Left hindlimb (tissue), 1 donor: ENCODE data around the gene PRM3.
A peak's percentile ranks its signal among the peaks of the same experiment; 100 is the strongest.
"Not testable (repeated sequence)": the region's sequence is repeated elsewhere in the genome, so short reads cannot be mapped to it uniquely, and the experiment has no call there.

Experiments
- DNase-seq: peaks from one replicate; pipeline ENCODE4 v3.0.0-alpha.2; 2018

The PRM3 gene

DNA sequence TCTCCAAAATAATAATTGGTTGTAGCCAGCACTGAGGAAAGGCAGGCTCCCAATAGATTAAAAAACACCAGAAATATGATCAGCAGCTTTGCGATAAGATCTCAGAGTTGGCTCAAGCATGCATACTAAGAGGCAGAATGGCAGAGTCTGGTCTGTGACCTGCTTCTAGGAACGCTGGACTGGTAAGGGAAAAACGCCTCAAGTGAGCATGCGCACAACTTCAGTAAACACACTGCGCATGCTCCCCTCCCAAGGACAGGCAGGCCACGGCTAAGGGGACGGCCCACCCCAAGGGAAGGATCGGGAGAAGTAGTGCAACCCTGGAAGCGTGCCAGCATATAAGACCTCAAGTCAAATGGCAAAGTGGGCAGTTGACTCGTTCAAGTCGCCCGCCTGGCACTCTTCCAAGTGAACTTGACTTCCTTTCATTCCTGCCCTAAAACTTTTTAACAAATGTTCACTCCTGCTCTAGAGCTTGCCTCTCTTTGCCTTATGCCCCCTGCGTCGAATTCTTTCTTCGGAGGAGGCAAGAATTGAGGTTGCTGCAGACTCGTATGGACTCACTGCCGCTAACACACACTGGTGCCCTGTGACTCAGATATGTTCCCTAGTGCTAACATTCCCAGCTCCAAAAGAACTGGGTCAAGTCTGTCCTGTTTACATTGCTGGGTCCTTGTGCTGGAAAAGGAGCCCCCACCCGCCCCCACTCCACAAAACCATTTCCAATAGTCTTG lies 30.1 kb upstream of the PRM3 start:
- DNase-seq: no peak

DNA sequence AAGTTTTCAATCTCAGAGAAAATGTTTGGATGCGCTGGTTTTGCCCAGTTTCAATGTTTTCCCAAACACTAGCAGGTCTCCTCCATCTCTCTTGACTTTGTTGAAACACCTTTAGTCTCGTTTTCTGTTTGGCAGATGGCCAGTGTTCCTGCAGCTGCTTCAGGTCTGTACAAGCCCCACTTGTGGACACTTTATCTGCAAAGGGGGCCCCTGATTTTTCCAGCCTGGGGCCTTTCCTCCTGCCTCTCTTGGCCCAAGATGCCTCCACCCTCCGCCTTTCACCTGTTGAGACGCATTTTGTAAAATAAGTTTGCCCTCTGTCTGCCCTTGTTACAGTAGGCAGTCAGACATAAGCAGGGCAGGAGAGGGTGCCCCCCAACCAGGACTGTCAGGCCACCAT lies 29.5 kb upstream of the PRM3 start:
- no peak for DNase-seq

DNA sequence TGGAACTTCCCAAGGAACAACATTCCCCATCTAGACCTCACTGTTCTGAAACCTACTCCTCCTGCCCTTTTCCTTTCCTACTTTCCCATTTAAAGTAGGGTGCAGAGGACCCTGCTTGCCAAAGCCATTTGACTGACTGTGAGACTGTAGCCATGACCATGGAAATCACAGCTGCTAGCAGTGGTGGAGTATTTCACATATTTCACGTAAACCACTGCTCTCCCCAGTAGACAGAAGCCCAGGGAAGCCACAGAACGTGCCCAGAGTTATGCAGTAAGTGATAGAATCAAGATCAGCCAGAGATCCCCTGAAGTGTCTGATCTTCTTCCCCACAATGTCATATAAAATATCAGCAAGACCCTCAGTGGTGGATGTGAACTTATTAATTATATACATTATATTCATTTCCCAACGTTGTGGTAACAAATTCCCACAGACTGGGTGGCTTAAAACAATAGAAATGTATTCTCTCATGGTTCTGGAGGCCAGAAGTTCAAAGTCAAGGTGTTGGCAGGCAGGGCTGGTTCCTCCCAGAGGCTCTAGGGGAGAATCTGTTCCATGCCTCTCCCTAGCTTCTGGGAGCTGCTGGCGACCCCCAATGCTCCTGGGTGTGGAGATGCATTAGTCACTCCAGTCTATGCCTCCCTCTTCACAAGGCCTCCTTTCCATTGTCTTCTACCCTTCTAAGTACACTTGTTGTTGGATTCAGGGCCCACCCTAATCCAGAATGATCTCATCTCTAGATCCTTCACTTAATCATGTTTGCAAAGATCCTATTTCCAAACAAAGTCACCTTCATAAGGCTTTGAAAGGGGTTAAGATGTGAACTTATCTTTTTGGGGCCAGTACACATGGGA lies 28.4 kb upstream of the PRM3 start:
- DNase-seq: no peak

DNA sequence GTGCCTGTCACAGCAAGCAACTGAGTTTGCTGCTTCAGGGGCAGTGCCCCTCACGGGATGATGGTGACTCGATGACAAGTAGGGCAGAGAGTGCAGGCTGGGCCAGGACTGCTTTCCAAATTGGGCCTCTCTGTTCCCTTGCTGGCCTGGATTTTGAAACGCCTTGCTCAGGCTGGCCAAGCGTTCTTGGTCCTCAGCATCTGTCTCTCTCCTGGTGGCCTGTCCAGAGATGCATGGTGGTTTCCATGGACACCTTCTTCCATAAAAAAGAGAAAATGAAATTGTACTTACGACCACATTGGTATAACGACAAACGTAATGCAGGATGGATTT lies 27.1 kb upstream of the PRM3 start:
- DNase-seq: no peak

DNA sequence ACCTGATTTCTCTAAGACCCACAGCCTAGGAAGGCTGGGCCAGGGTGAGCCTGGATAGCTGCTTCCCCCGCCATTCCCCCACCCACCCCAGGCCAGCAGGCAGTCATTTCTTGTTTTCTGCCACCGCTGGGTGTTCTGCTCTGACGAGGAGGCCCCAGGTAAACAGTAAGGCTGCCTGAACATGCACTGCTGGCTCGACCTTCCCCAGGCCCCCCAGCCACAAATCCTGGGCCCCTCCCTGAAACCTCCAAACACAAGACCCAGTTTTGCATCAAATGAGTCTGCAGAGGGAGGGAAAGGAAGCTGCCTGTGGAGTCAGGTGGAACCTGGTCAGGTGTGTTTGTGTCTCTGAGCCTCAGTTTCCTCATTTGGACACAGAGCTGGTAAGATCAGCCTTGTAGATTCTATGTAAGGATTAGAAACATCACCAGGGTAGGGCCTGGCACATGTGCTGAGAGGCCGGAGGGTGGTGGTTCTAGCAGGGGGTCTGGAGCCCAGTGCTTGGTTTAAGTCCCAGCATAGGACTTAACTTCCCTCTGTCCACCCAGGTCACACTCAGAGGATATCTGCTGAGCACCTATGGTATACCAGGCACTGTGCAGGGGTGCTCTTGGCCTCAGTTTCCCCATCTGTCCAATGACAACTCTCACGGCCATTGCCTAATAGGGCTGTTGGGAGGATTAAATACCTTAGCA lies 26.6 kb upstream of the PRM3 start:
- DNase-seq: no peak

DNA sequence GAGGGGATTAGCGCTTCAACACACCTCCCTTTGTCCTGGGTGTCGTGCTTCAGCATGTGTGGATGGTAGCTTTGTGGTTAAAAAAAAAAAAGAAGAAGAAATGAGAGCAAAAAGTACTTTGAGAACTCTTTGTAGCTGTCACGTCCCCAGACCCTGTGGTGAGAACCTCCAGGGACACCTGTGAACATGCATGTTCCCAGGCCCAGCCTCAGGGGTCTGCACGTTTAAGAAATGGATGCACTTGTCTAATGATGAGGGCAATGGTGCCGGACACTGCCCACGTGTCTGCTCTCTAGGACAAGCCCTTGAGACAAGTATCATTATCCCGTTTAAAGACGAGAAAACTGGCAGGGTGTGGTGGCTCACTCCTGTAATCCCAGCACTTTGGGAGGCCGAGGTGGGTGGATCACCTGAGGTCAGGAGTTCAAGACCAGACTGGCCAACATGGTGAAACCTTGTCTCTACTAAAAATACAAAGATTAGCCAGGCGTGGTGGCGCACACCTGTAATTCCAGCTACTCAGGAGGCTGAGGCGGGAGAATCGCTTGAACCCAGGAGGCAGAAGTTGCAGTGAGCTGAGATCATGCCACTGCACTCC lies 25.6 kb upstream of the PRM3 start:
- not testable (repeated sequence) for DNase-seq

DNA sequence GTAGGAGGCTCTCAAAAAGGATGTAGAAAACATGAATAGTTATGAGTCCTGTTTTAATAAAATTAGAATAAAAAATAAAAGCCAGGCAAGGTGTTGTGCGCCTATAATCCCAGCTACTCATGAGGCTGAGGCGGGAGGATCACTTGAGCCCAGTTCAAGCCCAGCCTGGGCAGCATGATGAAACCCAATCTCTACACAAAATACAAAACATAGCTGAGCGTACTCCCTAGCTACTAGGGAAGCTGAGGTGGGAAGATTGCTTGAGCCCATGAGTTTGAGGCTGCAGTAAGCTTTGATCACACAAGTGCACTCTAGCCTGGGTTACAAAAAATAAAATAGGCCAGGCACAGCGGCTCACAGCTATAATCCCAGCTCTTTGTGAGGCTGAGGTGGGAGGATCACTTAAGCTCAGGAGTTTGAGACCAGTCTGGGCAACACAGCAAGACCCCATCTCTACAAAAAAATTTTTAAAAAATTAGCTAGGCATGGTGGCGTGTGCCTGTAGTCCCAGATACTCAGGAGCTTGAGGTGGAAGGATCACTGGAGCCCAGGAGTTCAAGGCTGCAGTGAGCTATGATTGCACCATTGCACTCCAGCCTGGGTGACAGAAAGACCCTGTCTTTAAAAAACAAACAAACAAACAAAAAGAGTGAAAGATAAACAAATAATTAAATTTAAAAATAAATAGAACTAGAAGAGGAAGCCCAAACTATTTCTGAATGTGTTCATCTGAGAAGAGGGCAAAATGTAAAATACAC lies 24.9 kb upstream of the PRM3 start:
- no peak for DNase-seq

DNA sequence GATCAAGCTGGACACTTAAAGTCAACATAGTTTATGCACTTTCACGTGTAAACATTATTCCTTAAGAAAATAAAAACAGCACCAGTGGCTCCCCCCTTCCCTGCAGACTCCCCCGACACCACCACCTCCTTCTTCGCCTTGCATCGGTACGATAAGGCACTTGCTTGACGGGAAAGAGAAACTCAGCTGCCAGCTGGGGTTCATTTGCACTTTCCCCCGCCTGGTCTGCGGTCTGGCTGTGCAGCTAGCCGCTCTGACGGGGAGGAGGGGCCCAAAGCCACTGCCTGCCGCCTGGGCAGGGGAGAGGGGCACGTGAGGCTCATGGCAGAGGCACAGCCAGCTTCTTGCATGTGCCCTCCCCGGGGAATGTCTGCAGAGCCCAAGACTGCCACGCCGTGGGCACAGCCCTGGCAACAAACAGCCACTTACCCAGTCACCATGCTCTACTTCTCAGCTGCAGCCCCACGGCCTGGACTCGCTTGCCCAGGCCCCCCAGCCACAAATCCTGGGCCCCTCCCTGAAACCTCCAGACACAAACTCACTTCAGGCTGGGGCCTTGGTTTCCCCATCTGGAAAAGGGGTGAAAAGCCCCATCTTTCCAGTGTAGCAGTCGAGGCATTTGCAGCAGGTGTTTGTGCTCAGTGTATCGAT lies 24.2 kb upstream of the PRM3 start:
- DNase-seq: peak; percentile 76

DNA sequence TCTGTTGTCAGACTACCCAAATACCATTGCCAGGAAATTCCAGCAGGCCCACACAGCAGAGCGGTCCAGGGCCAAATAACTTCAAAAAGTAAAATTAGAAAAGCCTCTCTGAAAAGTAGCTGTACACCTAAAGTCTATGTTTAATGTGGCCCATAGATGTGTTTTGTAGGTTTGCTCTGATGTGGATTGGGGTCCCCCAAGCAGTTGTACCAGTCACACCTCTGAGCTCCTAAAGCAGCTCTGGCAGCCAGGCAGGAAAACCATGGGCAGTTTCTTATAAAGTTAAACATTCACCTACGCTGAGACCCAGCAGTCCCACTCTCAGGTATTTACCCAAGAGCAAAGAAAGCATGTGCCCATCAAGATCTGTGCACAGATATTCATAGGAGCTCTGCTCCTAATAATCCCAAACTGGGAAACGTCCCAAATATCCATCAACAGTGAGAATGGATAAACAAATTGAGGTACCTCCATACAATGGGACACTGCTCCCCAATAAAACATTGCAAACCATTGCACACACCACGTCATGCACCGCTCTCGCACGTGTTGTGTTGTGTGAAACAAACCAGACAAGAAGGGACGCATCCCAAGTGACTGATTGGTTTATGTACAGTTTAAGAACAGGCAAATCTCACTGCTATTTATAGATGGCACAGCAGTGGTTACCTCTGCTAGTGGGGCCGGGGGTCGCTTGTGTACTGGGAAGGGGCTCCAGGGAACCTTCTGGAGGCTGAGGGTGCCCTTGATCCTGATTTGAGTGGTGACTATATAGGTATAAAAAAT lies 23.5 kb upstream of the PRM3 start:
- DNase-seq: no peak

DNA sequence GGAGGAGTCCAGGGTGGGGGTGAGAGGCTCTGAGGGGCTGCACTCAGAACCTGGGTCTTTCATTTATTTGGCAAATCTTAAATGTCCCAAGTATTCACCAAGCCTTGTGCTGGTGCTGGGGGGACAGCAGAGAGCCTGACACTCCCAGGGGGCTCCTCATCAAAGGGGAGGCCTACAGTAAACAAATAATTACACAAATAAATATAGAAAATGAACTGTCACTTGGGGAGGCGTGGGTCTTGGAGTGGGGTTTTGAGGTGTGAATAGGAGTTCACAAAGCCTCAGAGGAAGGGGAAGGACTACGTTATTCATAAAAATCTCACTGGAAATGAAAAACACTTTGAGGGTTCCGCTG lies 22.9 kb upstream of the PRM3 start:
- DNase-seq: no peak

DNA sequence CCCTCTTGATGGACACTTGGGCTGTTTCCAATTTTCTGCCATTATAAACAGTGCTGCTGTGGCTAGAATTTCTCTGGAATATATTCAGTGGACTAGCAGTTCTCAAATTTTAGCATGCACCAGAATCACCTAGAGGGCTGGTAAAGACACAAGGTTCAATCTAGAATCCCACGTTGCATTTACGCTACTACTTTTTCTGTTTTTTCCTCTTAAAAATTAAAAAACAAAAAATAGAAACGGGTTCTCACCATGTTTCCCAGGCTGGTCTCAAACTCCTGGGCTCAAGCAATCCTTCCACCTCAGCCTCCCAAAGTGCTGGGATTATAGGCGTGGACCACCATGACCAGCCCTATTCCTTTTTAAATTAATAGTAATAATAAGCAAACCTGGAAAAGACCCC lies 22.2 kb upstream of the PRM3 start:
- no peak for DNase-seq

DNA sequence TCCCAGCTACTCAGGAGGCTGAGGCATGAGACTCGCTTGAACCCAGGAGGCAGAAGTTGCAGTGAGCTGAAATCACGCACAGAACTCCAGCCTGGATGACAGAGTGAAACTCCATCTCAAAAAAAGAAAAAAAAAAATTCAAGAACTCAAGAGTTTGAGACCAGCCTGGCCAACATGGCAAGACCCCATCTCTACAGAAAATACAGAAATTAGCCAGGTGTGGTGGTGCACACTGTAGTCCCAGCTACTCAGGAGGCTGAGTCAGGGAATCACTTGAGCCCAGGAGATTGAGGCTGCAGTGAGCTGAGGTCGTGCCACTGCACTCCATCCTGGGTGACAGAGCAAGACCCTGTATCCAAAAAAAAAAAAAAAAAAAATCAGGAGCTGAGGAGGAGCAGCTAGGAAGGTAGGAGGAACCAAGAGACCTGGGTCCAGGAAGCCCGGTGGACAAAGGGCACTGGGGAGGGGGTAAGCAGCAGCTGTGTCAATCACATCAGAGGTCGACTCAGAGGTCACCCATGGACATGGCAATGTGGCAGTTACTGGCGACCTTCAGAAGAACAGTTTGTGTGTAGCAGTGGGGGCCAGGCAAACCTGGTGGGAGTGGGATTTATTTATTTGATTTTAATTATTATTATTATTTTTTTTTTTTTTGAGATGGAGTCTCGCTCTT lies 18.8 kb upstream of the PRM3 start:
- DNase-seq: no peak

DNA sequence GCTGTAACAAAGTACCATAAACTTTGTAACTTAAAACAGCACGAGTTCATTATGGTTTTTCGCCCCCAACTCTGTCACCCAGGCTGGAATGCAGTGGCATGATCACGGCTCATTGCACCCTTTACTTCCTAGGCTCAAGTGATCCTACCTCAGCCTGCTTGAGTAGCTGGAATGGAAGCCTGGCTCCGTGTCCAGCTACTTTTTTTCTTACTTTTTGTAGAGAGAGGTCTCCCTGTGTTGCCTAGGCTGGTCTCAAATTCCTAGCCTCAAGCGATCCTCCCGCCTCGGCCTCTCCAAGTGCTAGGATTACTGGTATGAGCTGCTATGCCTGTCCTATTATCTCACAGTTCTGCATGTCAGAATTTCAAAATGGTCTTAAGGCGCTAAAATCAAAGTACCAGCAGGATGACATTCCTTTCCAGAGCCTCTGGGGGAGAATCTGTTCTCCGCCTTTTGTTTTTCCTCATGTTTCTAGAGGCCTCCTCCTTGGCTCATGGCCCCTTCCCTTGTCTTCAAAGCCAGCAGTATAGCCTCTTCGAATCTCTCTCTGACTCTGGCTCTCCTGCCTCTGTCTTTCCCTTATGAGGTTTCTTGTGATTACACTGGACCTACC lies 17.8 kb upstream of the PRM3 start:
- no peak for DNase-seq

DNA sequence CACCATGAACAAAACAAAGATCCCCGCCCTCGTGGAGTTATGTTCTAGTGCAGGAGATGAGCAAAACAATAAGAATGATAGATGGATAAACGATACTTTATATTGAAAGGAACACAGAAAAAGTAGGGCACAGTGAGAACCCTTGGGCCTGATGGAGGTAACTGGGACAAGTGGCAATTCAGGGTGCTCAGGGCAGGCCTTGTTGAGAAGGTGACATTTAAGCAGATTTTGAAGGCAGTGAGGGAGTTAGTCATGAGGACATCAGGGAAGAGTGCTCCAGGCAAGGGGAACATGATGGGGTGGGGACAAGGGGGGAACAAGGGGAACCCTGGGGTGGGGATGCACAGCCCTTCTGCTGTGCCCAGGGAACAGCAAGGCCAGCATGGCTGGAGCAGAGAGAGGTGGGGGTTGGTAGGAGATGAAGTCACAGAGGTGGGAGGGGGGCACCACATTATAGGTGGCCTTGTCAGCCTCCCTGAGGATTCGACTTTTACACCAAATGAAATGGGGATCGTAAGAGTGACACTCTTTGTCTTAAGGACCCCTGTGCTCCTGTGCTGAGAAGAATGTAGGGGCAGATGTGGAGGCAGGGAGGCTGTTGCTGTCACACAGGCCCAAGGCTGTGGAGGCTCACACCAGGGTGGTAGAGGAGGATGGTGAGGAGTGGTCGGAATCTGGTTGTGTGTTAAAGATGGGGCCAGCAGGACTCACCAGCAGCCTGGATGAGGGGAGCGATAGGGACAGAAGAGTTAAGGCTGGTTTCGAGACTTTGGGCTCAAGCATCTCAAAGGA lies 16.9 kb upstream of the PRM3 start:
- no peak for DNase-seq

DNA sequence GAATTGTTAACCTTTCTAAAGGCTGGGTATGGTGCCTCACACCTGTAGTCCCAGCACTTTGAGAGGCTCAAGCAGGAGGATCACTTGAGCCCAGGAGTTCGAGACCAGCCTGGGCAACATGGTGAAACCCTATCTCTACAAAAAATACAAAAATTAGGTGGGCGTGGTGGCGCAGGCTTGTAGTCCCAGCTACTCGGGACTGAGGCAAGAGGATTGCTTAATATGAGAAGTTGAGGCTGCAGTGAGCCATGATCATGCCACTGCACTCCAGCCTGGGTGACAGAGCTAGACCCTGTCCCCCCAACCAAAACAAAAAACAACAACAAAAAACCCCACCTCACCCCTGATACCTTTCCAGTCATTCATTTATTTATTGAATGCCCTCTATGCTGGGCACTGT lies 16.3 kb upstream of the PRM3 start:
- DNase-seq: not testable (repeated sequence)

DNA sequence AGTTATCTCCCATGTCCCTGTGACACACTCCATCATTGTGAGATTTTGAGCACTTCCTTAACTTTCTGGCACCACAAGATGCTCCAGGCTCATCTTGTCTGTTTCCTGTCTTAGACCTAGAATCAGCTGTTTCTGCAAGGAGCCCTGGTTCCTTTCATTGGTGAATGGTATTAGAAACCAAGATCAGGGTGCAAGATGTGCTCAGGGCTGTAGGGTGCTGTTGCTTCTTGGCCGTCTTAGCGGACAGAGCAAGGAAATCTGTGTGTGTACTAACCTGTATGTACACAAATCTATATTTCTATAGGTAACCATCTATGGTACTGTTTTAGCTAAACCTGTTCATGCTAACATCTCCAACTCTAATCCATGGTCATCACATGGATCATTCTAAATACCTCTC lies 15.8 kb upstream of the PRM3 start:
- no peak for DNase-seq

DNA sequence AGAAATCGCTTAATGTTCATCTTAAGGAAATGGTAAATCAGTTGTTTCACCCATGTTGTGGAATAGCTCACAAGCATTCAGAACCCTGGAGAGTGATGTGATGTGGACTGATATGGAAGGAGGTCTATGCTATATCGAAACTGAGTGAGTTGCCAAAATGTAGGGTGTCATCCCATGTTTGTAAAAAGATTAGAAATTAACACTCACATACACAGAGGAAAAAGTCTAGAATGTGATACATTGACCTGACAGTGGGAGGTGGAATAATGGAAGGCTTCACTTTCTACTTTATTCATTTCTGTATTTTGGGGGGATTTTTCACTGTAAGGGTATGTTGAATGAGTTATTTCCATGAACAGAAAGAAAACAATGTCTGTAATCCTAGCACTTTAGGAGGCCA lies 12.4 kb upstream of the PRM3 start:
- DNase-seq: no peak

DNA sequence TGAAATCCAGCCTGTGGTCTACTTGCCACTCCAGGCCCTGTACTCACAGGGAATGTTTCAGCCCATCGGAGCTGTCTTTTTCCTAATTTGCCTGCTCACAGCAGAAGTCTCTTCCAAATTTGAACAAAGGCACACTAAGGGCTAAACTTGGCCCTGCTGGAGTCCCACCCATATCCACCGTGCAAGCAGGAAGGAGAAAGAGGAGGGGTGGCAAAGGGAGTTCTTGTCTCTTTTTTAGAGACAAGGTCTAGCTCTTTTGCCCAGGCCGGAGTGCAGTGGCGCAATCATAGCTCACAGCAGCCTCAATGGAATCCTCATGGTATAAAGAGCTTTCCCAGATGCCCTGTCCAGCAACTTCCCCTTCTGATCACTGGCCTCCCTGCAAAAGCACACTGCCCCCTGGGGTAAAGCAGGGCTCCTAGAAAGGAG lies 10.4 kb upstream of the PRM3 start:
- no peak for DNase-seq
